ENCODE measurements around the gene LMNTD1. TPM values are rescaled to one million over a fixed set of nuclear protein-coding genes. Genes with fewer than 3 reads are reported as not detected.

LMNTD1 gene
- total and polyA plus RNA-seq, 10 of the 15 experiments (the other 5 are each of a cell fraction or from before 2014, with no cell fraction given): not detected

- TF ChIP-seq CUX1 (IDR thresholded peaks at IDR 0.05; ENCODE audit: insufficient replicate concordance, low read depth, low read length): no peak
Measured at GRCh38 chr12:25433581-25434325, 119.3 kb downstream of the LMNTD1 start (continued).

GRCh38 chr12:25433024-25433423 lies 120.1 kb downstream of the LMNTD1 start:
- RAD21 ChIA-PET (ENCODE audit: unreplicated experiment): interaction anchor here (1.2 kb wide), 1 partner anchor 590 kb away, joined by 3 read pairs; no protein-coding TSS in a partner anchor
- Histone ChIP-seq H3K4me1 (ENCODE audit: control insufficient read depth, insufficient read depth, low read length) (no peaks in the 10 kb centered on the region), H3K27me3 (replicated peaks in 1 of 2; ENCODE audit: control insufficient read depth in 2 of 2, insufficient read depth in 2 of 2, low read length in 1 of 2) (no peaks in the 10 kb centered on the region), H3K79me2 (ENCODE audit: control insufficient read depth, insufficient read depth, low read length) (no peaks in the 10 kb centered on the region), H3K4me2 (ENCODE audit: control insufficient read depth, insufficient read depth) (no peak overlapping the region), H3K9me3 (replicated peaks; ENCODE audit: control insufficient read depth, insufficient read depth, low read length) (no peaks in the 10 kb centered on the region), H2AFZ (ENCODE audit: control insufficient read depth, low read depth, low read length) (no peak overlapping the region), H3K27ac (ENCODE audit: control insufficient read depth, insufficient read depth) (no peak overlapping the region), H3K4me3 (no peak overlapping the region), H4K20me1 (ENCODE audit: control insufficient read depth, insufficient read depth) (no peaks in the 10 kb centered on the region), H3K9ac (ENCODE audit: control insufficient read depth, insufficient read depth, low read length) (no peak overlapping the region), H3K36me3 (ENCODE audit: control insufficient read depth in 2 of 2, insufficient read depth in 2 of 2, low read length in 1 of 2) (no peaks in the 10 kb centered on the region)
- FAIRE-seq (no peak), DNase-seq (ENCODE audit: low read depth, low spot score) (no peak), ATAC-seq (no peak)
- BruUV-seq (replicated peaks): no TSS peak
- in situ Hi-C loops (cut with MboI): no loop called here
- POLR2A ChIA-PET: no interaction called here
- CTCF ChIA-PET: interaction anchor here (0.8 to 3.0 kb wide), 4 partner anchors 191 to 608 kb away, joined by 3 to 11 read pairs (median 3); no protein-coding TSS in a partner anchor
- SMC1A ChIA-PET (ENCODE audit: uncharacterized antibody, unreplicated experiment): interaction anchor here (1.2 kb wide), 1 partner anchor 13 kb away, joined by 3 read pairs; no protein-coding TSS in a partner anchor
- intact Hi-C loops (cut with micrococcal nuclease; ENCODE audit: unreplicated experiment): no loop called here
- no peak for TF ChIP-seq BMI1 (IDR thresholded peaks at IDR 0.05; ENCODE audit: borderline replicate concordance)
- TF ChIP-seq CUX1 (IDR thresholded peaks at IDR 0.05; ENCODE audit: insufficient replicate concordance, low read depth, low read length): no peak
- no peak for TF ChIP-seq IKZF1 (conservative IDR thresholded peaks at IDR 0.05)
- TF ChIP-seq POLR2AphosphoS2 (IDR thresholded peaks at IDR 0.05; ENCODE audit: low read depth, low read length): no peak
- TF ChIP-seq MYB (IDR thresholded peaks at IDR 0.05; ENCODE audit: borderline replicate concordance, low read depth, low read length): no peak
- no peak for TF ChIP-seq POLR2A (IDR thresholded peaks at IDR 0.05; ENCODE audit: low read depth, low read length)
- no peak for TF ChIP-seq YY1 (IDR thresholded peaks at IDR 0.05; ENCODE audit: low read depth, low read length)
- TF ChIP-seq HSF1 (IDR thresholded peaks at IDR 0.05; ENCODE audit: low read depth, low read length): no peak
- no peak for TF ChIP-seq SUZ12 (IDR thresholded peaks at IDR 0.05; ENCODE audit: unreplicated experiment)
- TF ChIP-seq SMARCA5 (IDR thresholded peaks at IDR 0.05): no peak

Data from GM12878 (cell line).